MM.1S (cell line): ENCODE data around the gene ADARB2.

Experiments
- DNase-seq: peaks from one replicate; pipeline ENCODE4 v3.0.0-alpha.2; 2015
- H2AFZ ChIP-seq: fragments of 300-600 bp; sonication (generic); 2 replicates; pipeline ENCODE4 v1.6.0; 2016; ENCODE audit warnings: antibody characterized with exemption, low read length
- H3F3A ChIP-seq: fragments of 300-600 bp; sonication (generic); 2 replicates; pipeline ENCODE4 v1.6.1; 2016; ENCODE audit warnings: mild to moderate bottlenecking, antibody characterized with exemption, low read length, moderate library complexity, mixed read lengths; ENCODE audit not compliant: insufficient read depth
- H3K27ac ChIP-seq: fragments of 300-600 bp; sonication (generic); 2 replicates; pipeline ENCODE4 v1.5.1; 2016; ENCODE audit warnings: mild to moderate bottlenecking, low read length
- H3K27me3 ChIP-seq: fragments of 300-600 bp; sonication (generic); replicated peaks from 2 replicates; pipeline ENCODE4 v1.6.0; 2016; ENCODE audit warnings: low read length; ENCODE audit not compliant: insufficient read depth
- H3K36me3 ChIP-seq: fragments of 300-600 bp; sonication (generic); replicated peaks from 2 replicates; pipeline ENCODE4 v1.6.1; 2016; ENCODE audit warnings: mild to moderate bottlenecking, low read length, mixed read lengths; ENCODE audit not compliant: insufficient read depth
- H3K4me1 ChIP-seq: fragments of 300-600 bp; sonication (generic); 2 replicates; pipeline ENCODE4 v1.6.1; 2016; ENCODE audit warnings: low read length, mixed read lengths
- H3K4me2 ChIP-seq: fragments of 300-600 bp; sonication (generic); 2 replicates; pipeline ENCODE4 v1.6.0; 2016; ENCODE audit warnings: low read depth, low read length
- H3K4me3 ChIP-seq: fragments of 300-600 bp; sonication (generic); 2 replicates; pipeline ENCODE4 v1.5.1; 2016; ENCODE audit warnings: low read length, mixed read lengths
- H3K79me2 ChIP-seq: fragments of 300-600 bp; sonication (generic); 2 replicates; pipeline ENCODE4 v1.6.1; 2016; ENCODE audit warnings: mixed run types, low read length, mixed read lengths
- H3K9ac ChIP-seq: fragments of 300-600 bp; sonication (generic); 2 replicates; pipeline ENCODE4 v1.6.1; 2016; ENCODE audit warnings: low read length, mixed read lengths
- H3K9me2 ChIP-seq: fragments of 300-600 bp; sonication (generic); replicated peaks from 2 replicates; pipeline ENCODE4 v1.6.1; 2016; ENCODE audit warnings: mild to moderate bottlenecking, low read length, mixed read lengths; ENCODE audit not compliant: insufficient read depth
- H3K9me3 ChIP-seq: fragments of 300-600 bp; sonication (generic); replicated peaks from 2 replicates; pipeline ENCODE4 v1.6.1; 2016; ENCODE audit warnings: mild to moderate bottlenecking, low read length, mixed read lengths; ENCODE audit not compliant: insufficient read depth
- H4K20me1 ChIP-seq: fragments of 300-600 bp; sonication (generic); 2 replicates; pipeline ENCODE4 v1.6.1; 2016; ENCODE audit warnings: mild to moderate bottlenecking, low read length, moderate library complexity, mixed read lengths; ENCODE audit not compliant: insufficient read depth
- CTCF ChIP-seq: fragments of 300-600 bp; sonication (generic); IDR thresholded peaks from 2 replicates; pipeline ENCODE4 v1.5.1; 2016; ENCODE audit warnings: antibody characterized with exemption, low read length, mixed read lengths
- EZH2 ChIP-seq: fragments of 300-600 bp; sonication (generic); optimal IDR thresholded peaks from 2 replicates; pipeline ENCODE3; 2017; ENCODE audit warnings: low read depth, mild to moderate bottlenecking, antibody characterized with exemption, low read length, mixed read lengths
- EZH2phosphoT487 ChIP-seq: fragments of 300-600 bp; sonication (generic); IDR thresholded peaks from 2 replicates; pipeline ENCODE4 v1.6.1; 2018; ENCODE audit warnings: antibody characterized with exemption, low read length

Gene ADARB2

DNA sequence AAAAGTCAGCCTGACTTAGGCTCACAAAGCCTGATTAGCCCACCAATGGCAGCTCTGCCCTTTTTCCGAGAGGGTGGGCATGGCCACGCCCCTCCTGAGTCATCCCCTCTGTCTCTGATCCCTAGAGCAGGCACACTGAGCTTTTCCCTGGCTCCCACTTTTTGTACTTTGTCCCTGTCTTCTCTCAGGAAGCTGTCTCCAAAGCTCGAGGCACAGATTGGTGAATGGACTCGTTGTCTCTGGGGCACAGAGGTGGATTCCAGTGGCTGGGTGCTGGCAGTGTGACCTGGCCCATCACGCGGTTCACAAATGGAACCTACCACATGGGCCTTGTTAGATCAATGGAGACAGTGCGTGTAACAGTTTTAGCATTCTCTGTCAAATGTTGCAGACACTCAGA lies 367.7 kb downstream of the ADARB2 start:
- Histone ChIP-seq H3K27me3 (no peaks in the 10 kb centered on the region), H2AFZ (no peak overlapping the region), H3K4me1 (no peaks in the 10 kb centered on the region), H3K9ac (no peak overlapping the region), H3K4me3 (no peak overlapping the region), H3K27ac (no peak overlapping the region), H3K36me3 (no peaks in the 10 kb centered on the region), H3F3A (no peaks in the 10 kb centered on the region), H3K9me3 (no peaks in the 10 kb centered on the region), H3K4me2 (no peak overlapping the region), H4K20me1 (no peaks in the 10 kb centered on the region), H3K79me2 (no peaks in the 10 kb centered on the region), H3K9me2 (no peaks in the 10 kb centered on the region)
- no peak for TF ChIP-seq EZH2phosphoT487
- TF ChIP-seq EZH2 = no peak
- no peak for TF ChIP-seq CTCF
- no peak for DNase-seq

GRCh38 chr10:1369197-1369596 lies 368.1 kb downstream of the ADARB2 start:
- H3K9me2 ChIP-seq = no peaks in the 10 kb centered on the region
- no peak overlapping the region for H3K4me3 ChIP-seq
- no peaks in the 10 kb centered on the region for H3K79me2 ChIP-seq
- no peaks in the 10 kb centered on the region for H3K27me3 ChIP-seq
- H2AFZ ChIP-seq = no peak overlapping the region
- TF ChIP-seq EZH2phosphoT487 (no peak), EZH2 (no peak), CTCF (no peak)
- no peaks in the 10 kb centered on the region for H3K36me3 ChIP-seq
- H3F3A ChIP-seq = no peaks in the 10 kb centered on the region
- H3K9me3 ChIP-seq = no peaks in the 10 kb centered on the region
- H3K27ac ChIP-seq = no peak overlapping the region
- DNase-seq = no peak
- no peak overlapping the region for H3K9ac ChIP-seq
- H3K4me2 ChIP-seq = no peak overlapping the region
- no peaks in the 10 kb centered on the region for H4K20me1 ChIP-seq
- H3K4me1 ChIP-seq = no peaks in the 10 kb centered on the region

DNA sequence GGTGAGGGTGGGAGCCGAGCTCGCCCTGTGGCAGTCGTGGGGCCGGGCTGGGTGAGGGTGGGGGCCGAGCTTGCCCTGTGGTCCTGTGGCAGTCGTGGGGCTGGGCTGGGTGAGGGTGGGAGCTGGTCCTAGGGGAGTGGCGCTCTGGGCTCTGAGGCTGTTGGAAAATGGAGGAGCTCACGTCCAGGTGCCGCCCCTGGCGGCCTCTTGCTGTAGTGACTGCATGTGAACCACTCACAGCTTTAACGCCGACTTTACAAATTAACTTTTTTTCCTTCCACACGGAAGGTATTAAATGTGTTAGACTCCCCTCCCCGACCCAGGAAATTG lies 368.5 kb downstream of the ADARB2 start:
- Histone ChIP-seq H3K9ac (no peak overlapping the region), H3K27ac (no peak overlapping the region), H3K79me2 (no peaks in the 10 kb centered on the region), H3F3A (no peaks in the 10 kb centered on the region), H3K36me3 (no peaks in the 10 kb centered on the region), H2AFZ (no peak overlapping the region), H3K27me3 (no peaks in the 10 kb centered on the region), H3K9me2 (no peaks in the 10 kb centered on the region), H3K4me3 (no peak overlapping the region), H3K4me2 (no peak overlapping the region), H3K9me3 (no peaks in the 10 kb centered on the region), H3K4me1 (no peaks in the 10 kb centered on the region), H4K20me1 (no peaks in the 10 kb centered on the region)
- TF ChIP-seq EZH2 (no peak), CTCF (peak; percentile 7; the same call in 1 of the 2 replicates)
- no peak for DNase-seq
